ENCODE measurements around the gene PRR5L.

PRR5L gene

GRCh38 chr11:36373016-36374010 lies 77.2 kb downstream of the PRR5L start:
- ChIA-PET CTCF (interaction anchor here (0.6 to 5.6 kb wide), 4 partner anchors 11 to 107 kb away, joined by 3 to 48 read pairs (median 5); partner anchors contain the start of gene PRR5L), POLR2A (interaction anchor here (1.3 to 1.6 kb wide), 2 partner anchors 9 to 12 kb away, joined by 3 to 6 read pairs; no protein-coding TSS in a partner anchor)
- H3K9me3 ChIP-seq (ENCODE audit: control insufficient read depth, insufficient read depth, low read depth, low read length), result no peaks in the 10 kb centered on the region
- no peaks in the 10 kb centered on the region for H3K4me1 ChIP-seq (ENCODE audit: control insufficient read depth, insufficient read depth, low read length)
- no peak for TF ChIP-seq MYNN (tag by site-specific recombination; IDR thresholded peaks at IDR 0.05; ENCODE audit: borderline replicate concordance)
- TF ChIP-seq, protein P1, sequence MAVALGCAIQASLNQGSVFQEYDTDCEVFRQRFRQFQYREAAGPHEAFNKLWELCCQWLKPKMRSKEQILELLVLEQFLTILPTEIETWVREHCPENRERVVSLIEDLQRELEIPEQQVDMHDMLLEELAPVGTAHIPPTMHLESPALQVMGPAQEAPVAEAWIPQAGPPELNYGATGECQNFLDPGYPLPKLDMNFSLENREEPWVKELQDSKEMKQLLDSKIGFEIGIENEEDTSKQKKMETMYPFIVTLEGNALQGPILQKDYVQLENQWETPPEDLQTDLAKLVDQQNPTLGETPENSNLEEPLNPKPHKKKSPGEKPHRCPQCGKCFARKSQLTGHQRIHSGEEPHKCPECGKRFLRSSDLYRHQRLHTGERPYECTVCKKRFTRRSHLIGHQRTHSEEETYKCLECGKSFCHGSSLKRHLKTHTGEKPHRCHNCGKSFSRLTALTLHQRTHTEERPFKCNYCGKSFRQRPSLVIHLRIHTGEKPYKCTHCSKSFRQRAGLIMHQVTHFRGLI (tag by site-specific recombination; IDR thresholded peaks at IDR 0.05), result no peak
- TF ChIP-seq ZNF133 (tag by site-specific recombination; IDR thresholded peaks at IDR 0.05), result no peak
- TF ChIP-seq GLIS2 (tag by site-specific recombination; IDR thresholded peaks at IDR 0.05), result no peak
- TF ChIP-seq ZNF585B (tag by site-specific recombination; IDR thresholded peaks at IDR 0.05), result no peak
- TF ChIP-seq ZBTB1 (tag by site-specific recombination; IDR thresholded peaks at IDR 0.05), result no peak
- no peak for TF ChIP-seq ZNF558 (tag by site-specific recombination; IDR thresholded peaks at IDR 0.05)
- no peak for TF ChIP-seq ZNF148 (tag by site-specific recombination; IDR thresholded peaks at IDR 0.05; ENCODE audit: borderline replicate concordance)
- TF ChIP-seq ZXDB (tag by site-specific recombination; IDR thresholded peaks at IDR 0.05), result no peak
- no peak for TF ChIP-seq WT1 (tag by site-specific recombination; IDR thresholded peaks at IDR 0.05)
- TF ChIP-seq ZNF248 (tag by site-specific recombination; IDR thresholded peaks at IDR 0.05), result no peak
- TF ChIP-seq ZFP41 (tag by site-specific recombination; IDR thresholded peaks at IDR 0.05; ENCODE audit: borderline replicate concordance), result no peak
- TF ChIP-seq ZNF513 (tag by site-specific recombination; IDR thresholded peaks at IDR 0.05), result no peak
- no peak for TF ChIP-seq MZF1 (tag by site-specific recombination; IDR thresholded peaks at IDR 0.05; ENCODE audit: borderline replicate concordance)
- TF ChIP-seq TCF7L2 (IDR thresholded peaks at IDR 0.05; ENCODE audit: borderline replicate concordance, low read depth, low read length), result no peak
- TF ChIP-seq ZNF10 (tag by site-specific recombination; IDR thresholded peaks at IDR 0.05), result no peak
- TF ChIP-seq PRDM10 (tag by site-specific recombination; IDR thresholded peaks at IDR 0.05), result no peak
- no peak overlapping the region for H3K27ac ChIP-seq (ENCODE audit: extremely low read depth, low read depth, low read length)
- no peaks in the 10 kb centered on the region for H3K36me3 ChIP-seq (ENCODE audit: control insufficient read depth in 2 of 2, insufficient read depth in 1 of 2, low read length in 2 of 2)
- H3K4me3 ChIP-seq (ENCODE audit: low read depth, low read length), result no peak overlapping the region

Measured in HEK293 (cell line).